Esophagus muscularis mucosa (tissue), 4 donors: Measurements from ENCODE around the gene AK8. TPM values are rescaled to one million over a fixed set of nuclear protein-coding genes. Genes with fewer than 3 reads are reported as not detected.

Experiments used
- DNase-seq: peaks from one replicate; pipeline ENCODE4 v3.0.0-alpha.2; 2017; ENCODE audit errors: extremely low spot score
- H3K27ac ChIP-seq, 4 donors: fragments of 200-600 bp; sonication (generic); replicated peaks in 1 of 4; 1 replicate in 3 of 4; 2 replicates in 1 of 4; pipeline ENCODE4 v1.5.1; 2016 to 2019; ENCODE audit warnings: mild to moderate bottlenecking in 1 of 4
- H3K27me3 ChIP-seq, 4 donors: fragments of 200-600 bp; sonication (generic); one replicate each; pipeline versions ENCODE4 v1.5.1 to v1.6.0; 2016 to 2019
- H3K36me3 ChIP-seq, 4 donors: fragments of 200-600 bp; sonication (generic); one replicate each; pipeline ENCODE4 v1.5.1; 2016 to 2019
- H3K4me1 ChIP-seq, 4 donors: fragments of 200-600 bp; sonication (generic); one replicate each; pipeline ENCODE4 v1.5.1; 2016 to 2019
- H3K4me3 ChIP-seq, 4 donors: fragments of 200-600 bp; sonication (generic); 1 replicate in 2 of 4; 2 replicates in 2 of 4; pipeline ENCODE4 v1.5.1; 2016 to 2019; ENCODE audit warnings: mild to moderate bottlenecking in 4 of 4, moderate library complexity in 1 of 4
- H3K9me3 ChIP-seq, 4 donors: fragments of 200-600 bp; sonication (generic); 1 replicate in 3 of 4; 2 replicates in 1 of 4; pipeline ENCODE4 v1.5.1; 2016 to 2019
- EP300 ChIP-seq: sonication (generic); formaldehyde crosslinking; IDR thresholded peaks from one replicate; pipeline ENCODE4 v1.6.1; 2017; ENCODE audit warnings: antibody characterized with exemption
- POLR2A ChIP-seq: fragments of 450-650 bp; IDR thresholded peaks from one replicate; pipeline ENCODE4 v1.6.1; 2017; ENCODE audit warnings: antibody characterized with exemption, moderate library complexity, mild to moderate bottlenecking, low read depth
- POLR2AphosphoS5 ChIP-seq, 2 donors: sonication (generic); formaldehyde crosslinking; IDR thresholded peaks; one replicate each; pipeline ENCODE4 v1.6.1; 2017; ENCODE audit warnings: antibody characterized with exemption in 2 of 2
- WGBS: methylation state at CpG from one replicate; pipeline ENCODE4 v1.1.5; 2018; 5-methylcytosine and 5-hydroxymethylcytosine counted together
- intact Hi-C: fragments of 100-400 bp; cut with DNase I; formaldehyde crosslinking; loops from one replicate; pipeline ENCODE4 v1.15.1; 2023
- total RNA-seq, 4 donors: library from RNA; depleted of rRNA; stranded (reverse); fragments of >200 nt; gene quantifications; one replicate each; pipeline versions ENCODE4 v1.1.0 to v1.2.1, GENCODE V29; 2016
- TF ChIP-seq, protein P1 (sequence below), 3 experiments: fragments of 200-600 bp in 2 of 3; fragments of 450-650 bp in 1 of 3; sonication (generic) in 2 of 3; IDR thresholded peaks; one replicate each; pipeline ENCODE4 v1.5.1; 2017 to 2019; ENCODE audit warnings: antibody characterized with exemption in 3 of 3, mild to moderate bottlenecking in 2 of 3, moderate library complexity in 1 of 3

AK8 gene
- total RNA-seq, 4 donors from 2014 or later: 0.39 to 1.5 (median 0.90) TPM

DNA sequence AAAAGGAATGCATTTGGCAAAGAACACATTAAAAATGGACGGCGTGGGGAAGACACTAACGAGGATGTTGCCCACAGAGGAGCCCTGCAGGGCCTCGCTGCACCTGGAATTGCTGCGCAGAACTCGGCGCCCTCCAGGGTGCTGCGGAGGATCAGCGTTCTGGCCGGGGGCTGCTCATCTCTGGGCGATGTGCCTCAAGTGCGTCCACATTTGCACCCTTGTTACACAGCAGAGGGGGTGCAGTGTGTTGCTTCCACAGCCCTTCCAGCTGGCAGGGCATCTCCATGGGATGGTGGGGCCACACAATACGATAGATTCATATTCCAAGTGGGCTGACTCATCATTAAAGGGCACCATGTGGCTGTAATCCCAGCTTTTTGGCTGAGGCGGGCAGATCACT lies 63.1 kb downstream of the AK8 start:
- H3K27me3 ChIP-seq: peaks cover 0 to 4% (median 0%) of the 10 kb centered on the region in 4 donors
- DNase-seq: no peak

DNA sequence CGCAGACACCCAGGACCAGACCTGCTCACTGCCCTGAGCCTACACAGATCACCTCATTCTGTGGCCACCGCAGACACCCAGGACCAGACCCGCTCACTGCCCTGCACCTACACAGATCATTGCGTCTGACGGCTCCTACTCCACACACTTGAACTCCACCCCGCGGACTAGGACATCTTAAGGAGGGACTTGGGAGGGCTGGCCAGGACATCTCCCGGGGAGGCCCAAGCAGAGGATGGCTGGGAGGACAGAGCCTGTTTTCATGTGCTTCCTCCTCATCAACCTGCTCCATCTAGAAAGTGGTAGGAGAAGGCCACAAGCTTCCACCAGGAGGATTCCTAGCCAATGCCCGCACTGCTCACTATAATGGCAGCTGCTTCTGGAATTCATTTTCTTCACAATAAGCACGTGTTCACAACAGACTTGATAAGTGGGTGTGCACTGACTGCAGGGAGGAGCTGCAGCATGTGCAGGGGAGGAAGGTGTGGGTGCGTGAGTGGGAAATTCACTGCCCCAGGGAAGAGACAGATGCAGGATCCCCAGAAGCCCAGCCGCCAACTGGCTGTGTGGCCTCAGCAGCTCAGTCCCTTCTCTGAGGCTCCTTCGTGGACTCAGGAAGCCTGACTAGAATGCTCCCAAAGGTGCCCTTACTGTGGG lies 64.8 kb downstream of the AK8 start:
- TF ChIP-seq EP300 (no peak), POLR2A (no peak), POLR2AphosphoS5 (IDR thresholded peaks at IDR 0.05) (no peak)
- TF ChIP-seq, protein P1, sequence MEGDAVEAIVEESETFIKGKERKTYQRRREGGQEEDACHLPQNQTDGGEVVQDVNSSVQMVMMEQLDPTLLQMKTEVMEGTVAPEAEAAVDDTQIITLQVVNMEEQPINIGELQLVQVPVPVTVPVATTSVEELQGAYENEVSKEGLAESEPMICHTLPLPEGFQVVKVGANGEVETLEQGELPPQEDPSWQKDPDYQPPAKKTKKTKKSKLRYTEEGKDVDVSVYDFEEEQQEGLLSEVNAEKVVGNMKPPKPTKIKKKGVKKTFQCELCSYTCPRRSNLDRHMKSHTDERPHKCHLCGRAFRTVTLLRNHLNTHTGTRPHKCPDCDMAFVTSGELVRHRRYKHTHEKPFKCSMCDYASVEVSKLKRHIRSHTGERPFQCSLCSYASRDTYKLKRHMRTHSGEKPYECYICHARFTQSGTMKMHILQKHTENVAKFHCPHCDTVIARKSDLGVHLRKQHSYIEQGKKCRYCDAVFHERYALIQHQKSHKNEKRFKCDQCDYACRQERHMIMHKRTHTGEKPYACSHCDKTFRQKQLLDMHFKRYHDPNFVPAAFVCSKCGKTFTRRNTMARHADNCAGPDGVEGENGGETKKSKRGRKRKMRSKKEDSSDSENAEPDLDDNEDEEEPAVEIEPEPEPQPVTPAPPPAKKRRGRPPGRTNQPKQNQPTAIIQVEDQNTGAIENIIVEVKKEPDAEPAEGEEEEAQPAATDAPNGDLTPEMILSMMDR (IDR thresholded peaks at IDR 0.05): no peak
- Histone ChIP-seq H3K36me3 (no peaks in the 10 kb centered on the region), H3K27me3 (peaks cover 0 to 8% (median 0%) of the 10 kb centered on the region in 4 donors), H3K4me1 (no peaks in the 10 kb centered on the region), H3K9me3 (no peaks in the 10 kb centered on the region), H3K4me3 (no peak overlapping the region), H3K27ac (no peak overlapping the region)
- no peak for DNase-seq
- intact Hi-C loops: no loop called here
- 95% methylated on average over 13 of the region's 13 CpGs for WGBS

More for the DNA sequence above, 63.1 kb downstream of the AK8 start:
- Histone ChIP-seq H3K9me3 (no peaks in the 10 kb centered on the region), H3K4me3 (no peak overlapping the region), H3K36me3 (no peaks in the 10 kb centered on the region), H3K27ac (no peak overlapping the region), H3K4me1 (no peaks in the 10 kb centered on the region)
- no peak for TF ChIP-seq POLR2A
- TF ChIP-seq, protein P1 (IDR thresholded peaks at IDR 0.05): no peak
- no peak for TF ChIP-seq EP300
- no peak for TF ChIP-seq POLR2AphosphoS5 (IDR thresholded peaks at IDR 0.05)
- intact Hi-C loops: no loop called here
- WGBS: 88% methylated on average over 13 of the region's 14 CpGs

DNA sequence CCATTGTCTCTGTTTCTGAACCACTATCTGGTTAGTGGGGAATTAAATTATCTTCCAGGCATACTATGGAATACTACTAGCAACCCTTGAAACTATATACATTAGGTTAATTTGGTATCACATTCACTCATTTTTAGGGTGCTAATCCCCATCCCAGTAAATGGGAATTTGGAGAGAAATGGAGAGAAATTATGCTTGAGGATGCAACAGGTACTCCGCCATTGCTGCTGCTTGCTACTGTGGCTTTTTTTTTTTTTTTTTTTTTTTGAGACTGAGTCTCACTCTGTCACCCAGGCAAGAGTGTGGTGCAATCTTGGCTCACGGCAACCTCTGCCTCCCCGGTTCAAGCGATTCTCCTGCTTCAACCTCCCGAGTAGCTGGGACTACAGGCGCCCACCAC lies 66.1 kb downstream of the AK8 start:
- H3K27me3 ChIP-seq: peaks cover 0 to 12% (median 0%) of the 10 kb centered on the region in 4 donors
- whole genome bisulfite sequencing: 95% methylated on average over 6 of the region's 6 CpGs
- DNase-seq: no peak
- H3K9me3 ChIP-seq: no peaks in the 10 kb centered on the region
- no peak overlapping the region for H3K4me3 ChIP-seq
- H3K4me1 ChIP-seq: no peaks in the 10 kb centered on the region
- no peaks in the 10 kb centered on the region for H3K36me3 ChIP-seq
- TF ChIP-seq EP300 (no peak), POLR2A (no peak), POLR2AphosphoS5 (IDR thresholded peaks at IDR 0.05) (no peak)
- TF ChIP-seq, protein P1 (IDR thresholded peaks at IDR 0.05): no peak
- intact Hi-C loops: no loop called here
- no peak overlapping the region for H3K27ac ChIP-seq

DNA sequence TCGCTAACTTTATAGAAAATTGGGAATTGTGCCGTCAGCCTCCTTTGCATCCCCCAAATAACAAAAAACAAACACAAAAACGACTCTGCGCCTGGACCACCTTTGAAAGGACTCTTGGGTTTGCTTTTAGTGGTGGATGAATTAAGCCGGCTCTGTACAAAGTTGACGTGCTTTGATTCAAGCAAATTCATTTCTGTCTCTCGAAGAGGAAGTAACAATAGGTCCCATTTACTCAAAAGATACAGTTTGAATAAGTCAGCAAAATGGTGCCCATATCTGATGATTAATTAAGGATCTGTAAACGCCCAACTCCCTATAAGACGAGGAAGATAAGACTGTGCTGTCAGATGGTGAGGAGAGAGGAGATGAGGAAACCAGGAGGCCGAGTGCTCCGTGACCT lies 67.8 kb downstream of the AK8 start:
- Histone ChIP-seq H3K36me3 (no peaks in the 10 kb centered on the region), H3K27ac (no peak overlapping the region), H3K4me3 (no peak overlapping the region), H3K4me1 (no peaks in the 10 kb centered on the region), H3K9me3 (no peaks in the 10 kb centered on the region), H3K27me3 (peaks cover 0 to 19% (median 0%) of the 10 kb centered on the region in 4 donors)
- 71% methylated on average over 11 of the region's 11 CpGs for WGBS
- intact Hi-C loops: no loop called here
- no peak for TF ChIP-seq POLR2AphosphoS5 (IDR thresholded peaks at IDR 0.05)
- TF ChIP-seq EP300: no peak
- TF ChIP-seq POLR2A: no peak
- TF ChIP-seq, protein P1 (IDR thresholded peaks at IDR 0.05): no peak
- no peak for DNase-seq
